DND-41 (cell line): ENCODE results near the gene DNAH2.

Experiments used
- ATAC-seq: fragments of 200-7000 bp; cut with Tn5 transposase; 3 replicates; pipeline ENCODE4 v1.9.1; 2021; ENCODE audit warnings: low read depth; ENCODE audit not compliant: insufficient read depth
- DNase-seq: peaks from one replicate; pipeline ENCODE4 v3.0.0-alpha.2; 2020
- H2AFZ ChIP-seq: 2 replicates; pipeline ENCODE4 v1.6.0; 2012; ENCODE audit warnings: low read depth, low read length
- H3K27ac ChIP-seq: 2 replicates; pipeline ENCODE4 v1.5.1; 2012; ENCODE audit warnings: low read length, inconsistent platforms
- H3K27me3 ChIP-seq: fragments of 200-600 bp; sonication (generic); 2 replicates; pipeline ENCODE4 v1.6.0; 2012; ENCODE audit warnings: low read length, mild to moderate bottlenecking, inconsistent platforms; ENCODE audit not compliant: insufficient read depth, poor library complexity
- H3K36me3 ChIP-seq: 2 replicates; pipeline ENCODE4 v1.5.1; 2012; ENCODE audit warnings: low read length, inconsistent platforms; ENCODE audit not compliant: insufficient read depth
- H3K4me1 ChIP-seq: 2 replicates; pipeline ENCODE4 v1.5.1; 2012; ENCODE audit warnings: mild to moderate bottlenecking, low read length; ENCODE audit not compliant: insufficient read depth
- H3K4me2 ChIP-seq: 2 replicates; pipeline ENCODE4 v1.6.0; 2012; ENCODE audit warnings: mild to moderate bottlenecking, moderate library complexity, low read length, inconsistent platforms; ENCODE audit not compliant: insufficient read depth
- H3K4me3 ChIP-seq, 2 experiments: fragments of 200-600 bp in 1 of 2; shearing (Covaris generic) in 1 of 2; 2 replicates each; pipeline ENCODE4 v1.5.1; 2012 to 2016; ENCODE audit warnings: inconsistent platforms in 2 of 2, low read length in 2 of 2, mild to moderate bottlenecking in 2 of 2, low read depth in 1 of 2, moderate library complexity in 1 of 2
- H3K79me2 ChIP-seq: 2 replicates; pipeline ENCODE4 v1.6.0; 2012; ENCODE audit warnings: low read length, inconsistent platforms; ENCODE audit not compliant: insufficient read depth
- H3K9ac ChIP-seq: 2 replicates; pipeline ENCODE4 v1.6.0; 2012; ENCODE audit warnings: low read depth, mild to moderate bottlenecking, inconsistent platforms, low read length, moderate library complexity
- H3K9me3 ChIP-seq: 2 replicates; pipeline ENCODE4 v1.5.1; 2012; ENCODE audit warnings: low read length, moderate library complexity, mild to moderate bottlenecking, inconsistent platforms; ENCODE audit not compliant: insufficient read depth, severe bottlenecking
- H4K20me1 ChIP-seq: 2 replicates; pipeline ENCODE4 v1.6.0; 2012; ENCODE audit warnings: low read length; ENCODE audit not compliant: insufficient read depth
- CTCF ChIP-seq: IDR thresholded peaks from 2 replicates; pipeline ENCODE4 v1.5.1; 2012; ENCODE audit warnings: borderline replicate concordance, low read length, moderate library complexity, mild to moderate bottlenecking; ENCODE audit not compliant: poor library complexity, severe bottlenecking; ENCODE audit errors: extremely low read depth
- EZH2 ChIP-seq: IDR thresholded peaks from 3 replicates; pipeline ENCODE4 v1.6.1; 2012; ENCODE audit warnings: borderline replicate concordance, low read depth, mild to moderate bottlenecking, moderate library complexity, low read length, inconsistent platforms; ENCODE audit not compliant: severe bottlenecking

DNAH2 gene

GRCh38 chr17:7830616-7831015 is 113.1 kb downstream of the DNAH2 start:
- DNase-seq (no peak), ATAC-seq (no peak)
- H3K79me2 ChIP-seq = no peaks in the 10 kb centered on the region
- no peaks in the 10 kb centered on the region for H4K20me1 ChIP-seq
- H3K36me3 ChIP-seq = no peaks in the 10 kb centered on the region
- H3K4me2 ChIP-seq = no peak overlapping the region
- H3K27me3 ChIP-seq = peaks cover 10% of the 10 kb centered on the region
- no peak overlapping the region for H3K4me3 ChIP-seq
- H3K9me3 ChIP-seq = no peaks in the 10 kb centered on the region
- H3K27ac ChIP-seq = no peak overlapping the region
- TF ChIP-seq CTCF (no peak), EZH2 (no peak)
- no peak overlapping the region for H2AFZ ChIP-seq
- peaks cover 27% of the 10 kb centered on the region for H3K4me1 ChIP-seq
- H3K9ac ChIP-seq = no peak overlapping the region

- Histone ChIP-seq H3K79me2 (no peaks in the 10 kb centered on the region), H3K36me3 (no peaks in the 10 kb centered on the region), H3K27me3 (peaks cover 13% of the 10 kb centered on the region), H3K9ac (no peak overlapping the region), H3K9me3 (no peaks in the 10 kb centered on the region), H3K4me3 (no peak overlapping the region), H3K4me1 (peaks cover 33% of the 10 kb centered on the region), H3K4me2 (no peak overlapping the region), H2AFZ (no peak overlapping the region), H4K20me1 (0 out of 2 replicates have a peak, but pooled peaks cover 2% of the 10 kb centered on the region), H3K27ac (no peak overlapping the region)
- ATAC-seq (no peak), DNase-seq (no peak)
- TF ChIP-seq EZH2 (no peak), CTCF (no peak)
These were observed 113.7 kb downstream of the DNAH2 start for GRCh38 chr17:7831233-7831632.

- H2AFZ ChIP-seq = no peak overlapping the region
- TF ChIP-seq EZH2 (no peak), CTCF (no peak)
- 0 out of 2 replicates have a peak, but pooled peaks cover 2% of the 10 kb centered on the region for H4K20me1 ChIP-seq
- DNase-seq = no peak
- no peak overlapping the region for H3K4me2 ChIP-seq
- no peaks in the 10 kb centered on the region for H3K9me3 ChIP-seq
- peaks cover 45% of the 10 kb centered on the region for H3K4me1 ChIP-seq
- peaks cover 25% of the 10 kb centered on the region for H3K27me3 ChIP-seq
- no peak overlapping the region for H3K9ac ChIP-seq
- H3K79me2 ChIP-seq = no peaks in the 10 kb centered on the region
- no peak for ATAC-seq
- H3K4me3 ChIP-seq = no peak overlapping the region
- no peaks in the 10 kb centered on the region for H3K36me3 ChIP-seq
- H3K27ac ChIP-seq = no peak overlapping the region
These were observed 114.9 kb downstream of the DNAH2 start for GRCh38 chr17:7832431-7832830.
